GM12878 (cell line): ENCODE measurements around the gene C18orf63. TPM values are rescaled to one million over a fixed set of nuclear protein-coding genes. Genes with fewer than 3 reads are reported as not detected.

Source experiments
- ATAC-seq: fragments of 200-7000 bp; cut with Tn5 transposase; 3 replicates; pipeline ENCODE4 v1.9.1; 2020; ENCODE audit warnings: mild to moderate bottlenecking, moderate library complexity
- BruUV-seq: library from RNA; stranded (reverse); fragments of 400-500 nt; replicated peaks from 2 replicates; lab custom pipeline; 2021; lab: Mats Ljungman, UMichigan
- CTCF ChIA-PET: fragments of 300-600 bp; sonication (Branson Sonifier 250); formaldehyde crosslinking; extraction: SDS; loops from one replicate; lab custom pipeline; 2021; ENCODE audit warnings: inconsistent platforms; lab: Yijun Ruan, JAX
- POLR2A ChIA-PET: fragments of 350-600 bp; formaldehyde crosslinking; extraction: SDS; loops from one replicate; lab custom pipeline; 2021; ENCODE audit warnings: inconsistent platforms; lab: Charles Lee
- RAD21 ChIA-PET: fragments of 300-600 bp; sonication (Branson Sonifier 250); formaldehyde crosslinking; loops from one replicate; lab custom pipeline; 2023; ENCODE audit warnings: antibody characterized with exemption; ENCODE audit not compliant: unreplicated experiment; lab: Charles Lee
- SMC1A ChIA-PET: fragments of 300-600 bp; sonication (Branson Sonifier 250); formaldehyde crosslinking; loops from one replicate; lab custom pipeline; 2023; ENCODE audit not compliant: unreplicated experiment, uncharacterized antibody; lab: Charles Lee
- DNase-seq: peaks from one replicate; pipeline ENCODE4 v3.0.0-alpha.2; 2011; ENCODE audit warnings: low read depth, low spot score
- FAIRE-seq: peaks from 3 replicates; lab custom pipeline; 2011; peaks lifted over from hg19 to GRCh38; lab: Jason Lieb, UNC
- H2AFZ ChIP-seq: 2 replicates; pipeline ENCODE4 v1.6.0; 2011; ENCODE audit warnings: low read depth, low read length, control low read depth; ENCODE audit not compliant: control insufficient read depth
- H3K27ac ChIP-seq: 2 replicates; pipeline ENCODE4 v1.5.1; 2011; ENCODE audit warnings: control low read depth; ENCODE audit not compliant: control insufficient read depth, insufficient read depth
- H3K27me3 ChIP-seq, 2 experiments: replicated peaks in 1 of 2; 2 replicates each; pipeline versions ENCODE4 v1.6.0 to v1.6.1; 2011; ENCODE audit warnings: low read length in 1 of 2; ENCODE audit not compliant: control insufficient read depth in 2 of 2, insufficient read depth in 2 of 2
- H3K36me3 ChIP-seq, 2 experiments: 2 replicates each; pipeline ENCODE4 v1.5.1; 2011; ENCODE audit warnings: low read length in 1 of 2; ENCODE audit not compliant: control insufficient read depth in 2 of 2, insufficient read depth in 2 of 2
- H3K4me1 ChIP-seq: 2 replicates; pipeline ENCODE4 v1.6.1; 2011; ENCODE audit warnings: mild to moderate bottlenecking, low read length, moderate library complexity, mixed read lengths; ENCODE audit not compliant: control insufficient read depth, insufficient read depth
- H3K4me2 ChIP-seq: 2 replicates; pipeline ENCODE4 v1.6.0; 2011; ENCODE audit warnings: control low read depth; ENCODE audit not compliant: control insufficient read depth, insufficient read depth
- H3K4me3 ChIP-seq: fragments of 200-600 bp; sonication (generic); 2 replicates; pipeline ENCODE4 v1.5.1; 2016
- H3K79me2 ChIP-seq: 2 replicates; pipeline ENCODE4 v1.6.0; 2011; ENCODE audit warnings: low read length; ENCODE audit not compliant: control insufficient read depth, insufficient read depth
- H3K9ac ChIP-seq: 2 replicates; pipeline ENCODE4 v1.8.0; 2011; ENCODE audit warnings: low read length, control low read depth, mixed read lengths; ENCODE audit not compliant: control insufficient read depth, insufficient read depth
- H3K9me3 ChIP-seq: replicated peaks from 3 replicates; pipeline ENCODE4 v1.5.1; 2011; ENCODE audit warnings: mild to moderate bottlenecking, low read length; ENCODE audit not compliant: control insufficient read depth, insufficient read depth
- H4K20me1 ChIP-seq: 2 replicates; pipeline ENCODE4 v1.6.0; 2011; ENCODE audit not compliant: control insufficient read depth, insufficient read depth
- MEF2B ChIP-seq: fragments of 450-650 bp; IDR thresholded peaks from 2 replicates; pipeline ENCODE4 v1.6.1; 2018; ENCODE audit warnings: mild to moderate bottlenecking, moderate library complexity; ENCODE audit not compliant: partially characterized antibody, poor library complexity, severe bottlenecking
- NFXL1 ChIP-seq: fragments of 450-650 bp; IDR thresholded peaks from 2 replicates; pipeline ENCODE4 v1.6.1; 2017; ENCODE audit warnings: antibody characterized with exemption, mild to moderate bottlenecking, borderline replicate concordance
- NFYA ChIP-seq: IDR thresholded peaks from 2 replicates; pipeline ENCODE4 v1.6.1; 2011; ENCODE audit warnings: low read depth, mild to moderate bottlenecking, low read length, improper control_type of control experiment, borderline replicate concordance
- NR2C1 ChIP-seq: fragments of 450-650 bp; IDR thresholded peaks from 2 replicates; pipeline ENCODE4 v1.6.1; 2017; ENCODE audit warnings: antibody characterized with exemption, mild to moderate bottlenecking, moderate library complexity
- POLR2A ChIP-seq: IDR thresholded peaks from 2 replicates; pipeline ENCODE4 v1.6.1; 2011; ENCODE audit warnings: low read depth, mild to moderate bottlenecking, low read length
- RUNX3 ChIP-seq: IDR thresholded peaks from 2 replicates; pipeline ENCODE4 v1.6.1; 2012; ENCODE audit warnings: low read length, inconsistent platforms
- ZNF384 ChIP-seq: IDR thresholded peaks from 2 replicates; pipeline ENCODE4 v1.6.1; 2012; ENCODE audit warnings: low read depth, mild to moderate bottlenecking, low read length, improper control_type of control experiment, borderline replicate concordance
- WGBS: methylation state at CpG from one replicate; pipeline ENCODE4 v1.1.6; 2016; ENCODE audit warnings: low lambda C conversion rate; ENCODE audit not compliant: insufficient replicate concordance, insufficient coverage; ENCODE audit errors: missing lambda C conversion rate; 5-methylcytosine and 5-hydroxymethylcytosine counted together
- in situ Hi-C: fragments of 300-500 bp; cut with MboI; formaldehyde crosslinking; loops from 9 replicates; pipeline ENCODE4 v1.14.3; 2018; ENCODE audit warnings: mixed read lengths
- intact Hi-C: fragments of 100-400 bp; cut with micrococcal nuclease; formaldehyde crosslinking; loops from one replicate; pipeline ENCODE4 v1.14.2; 2022; ENCODE audit not compliant: unreplicated experiment
- polyA plus RNA-seq, 11 experiments: library from polyadenylated mRNA; depleted of rRNA in 4 of 11; unstranded in 6 of 11; stranded (reverse) in 5 of 11; fragments of >200 nt; fragmentation: Nextera tagmentation in 4 of 11; fragmentation: Illumina TruSeq in 1 of 11; extraction: Ambion mirVana in 4 of 11; extraction: Trizol in 1 of 11; gene quantifications; 1 replicate in 1 of 11; 2 replicates in 10 of 11; pipeline versions ENCODE4 v1.2.1 to v1.2.3, GENCODE V29; 2011 to 2016; ENCODE audit warnings: inconsistent platforms in 2 of 11, missing spikeins in 2 of 11, low read depth in 1 of 11
- total RNA-seq, 4 experiments: library from RNA; depleted of rRNA in 3 of 4; stranded (reverse); fragments of >200 nt in 3 of 4; fragmentation: Illumina TruSeq in 1 of 4; extraction: Trizol in 1 of 4; gene quantifications; 2 replicates each; pipeline versions ENCODE4 v1.2.1 to v1.2.3, GENCODE V29; 2013 to 2021
- TF ChIP-seq, protein P1 (sequence below): IDR thresholded peaks from 2 replicates; pipeline ENCODE4 v1.6.1; 2011; ENCODE audit warnings: borderline replicate concordance, low read depth, mild to moderate bottlenecking, moderate library complexity, mixed read lengths, low read length; ENCODE audit not compliant: insufficient read depth; ENCODE audit errors: extremely low read length
- TF ChIP-seq, protein P2 (sequence below): fragments of 450-650 bp; IDR thresholded peaks from 2 replicates; pipeline ENCODE4 v1.6.1; 2017; ENCODE audit warnings: mild to moderate bottlenecking, low read depth, inconsistent platforms; ENCODE audit not compliant: poor library complexity, severe bottlenecking
- TF ChIP-seq, protein P3 (sequence below): fragments of 450-650 bp; formaldehyde crosslinking; IDR thresholded peaks from 2 replicates; pipeline ENCODE4 v1.4.0; 2022; ENCODE audit warnings: mild to moderate bottlenecking, moderate library complexity

Gene C18orf63
- total and polyA plus RNA-seq, 10 of the 15 experiments (the other 5 are each of a cell fraction or from before 2014, with no cell fraction given): not detected

DNA sequence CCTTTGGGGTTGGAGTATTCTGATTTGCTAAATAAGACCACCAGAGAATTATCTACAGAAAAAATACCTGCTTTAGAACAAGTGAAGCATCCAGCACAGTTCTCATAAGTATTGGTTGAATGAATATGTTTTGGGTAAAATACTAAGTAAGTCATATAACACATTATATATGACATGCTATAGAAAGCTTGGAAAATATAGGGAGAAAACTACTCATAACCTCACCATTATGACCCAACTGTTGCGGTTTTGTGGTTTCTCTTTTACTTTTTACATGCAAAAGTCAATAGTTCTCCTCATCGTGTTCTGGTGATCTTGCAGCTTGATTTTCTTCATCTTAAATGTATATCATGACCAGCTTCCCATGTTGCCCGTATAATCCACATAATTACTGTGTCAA is 75.3 kb downstream of the C18orf63 start:
- Histone ChIP-seq H3K27me3 (peaks cover 2 to 3% of the 10 kb centered on the region in 2 experiments; a peak in 3 of 4 replicates), H3K4me3 (no peak overlapping the region), H4K20me1 (no peaks in the 10 kb centered on the region), H2AFZ (no peak overlapping the region), H3K36me3 (no peaks in the 10 kb centered on the region), H3K4me2 (no peak overlapping the region), H3K79me2 (no peaks in the 10 kb centered on the region), H3K9me3 (no peaks in the 10 kb centered on the region; the same call in 2 of the 3 replicates), H3K9ac (no peak overlapping the region), H3K4me1 (no peaks in the 10 kb centered on the region), H3K27ac (no peak overlapping the region)
- ATAC-seq: no peak
- SMC1A ChIA-PET: interaction anchor here (1.3 kb wide), 1 partner anchor 13 kb away, joined by 3 read pairs; no protein-coding TSS in a partner anchor
- POLR2A ChIA-PET: no interaction called here
- intact Hi-C loops: no loop called here
- FAIRE-seq: no peak
- CTCF ChIA-PET: no interaction called here
- RAD21 ChIA-PET: interaction anchor here (1.0 kb wide), 1 partner anchor 13 kb away, joined by 3 read pairs; no protein-coding TSS in a partner anchor
- BruUV-seq: no TSS peak
- in situ Hi-C loops: no loop called here
- WGBS: 32% methylated on average over 3 of the region's 3 CpGs
- TF ChIP-seq RUNX3 (peak; percentile 15; the same call in 1 of the 2 replicates), NR2C1 (no peak)
- no peak for DNase-seq

DNA sequence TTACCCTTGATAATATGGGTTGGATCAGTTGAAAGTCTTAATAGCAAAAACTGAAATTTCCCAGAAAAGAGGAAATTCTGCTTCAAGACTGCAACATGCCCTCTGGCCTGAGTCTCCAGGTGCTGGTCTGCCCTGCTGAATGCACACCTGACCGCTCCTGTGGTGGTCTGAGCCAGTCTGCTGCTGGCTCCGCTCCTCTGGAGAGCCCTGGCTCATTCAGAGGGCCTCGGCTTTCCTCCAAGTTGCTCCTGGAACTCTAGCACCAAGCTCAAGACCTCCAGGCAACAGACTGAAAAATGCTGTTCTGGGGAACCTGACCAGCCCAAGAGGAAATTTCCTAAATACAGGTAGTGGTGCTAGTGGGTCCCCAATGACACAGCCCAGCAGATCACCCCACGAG is 76.7 kb downstream of the C18orf63 start:
- no TSS peak for BruUV-seq
- no peaks in the 10 kb centered on the region for H3K79me2 ChIP-seq
- no peak for DNase-seq
- 6% methylated on average over 4 of the region's 4 CpGs for WGBS
- ChIA-PET CTCF (no interaction called here), POLR2A (no interaction called here), SMC1A (no interaction called here), RAD21 (no interaction called here)
- no peak overlapping the region for H2AFZ ChIP-seq
- peaks cover 2 to 3% of the 10 kb centered on the region in 2 experiments; a peak in 3 of 4 replicates for H3K27me3 ChIP-seq
- H3K4me1 ChIP-seq: no peaks in the 10 kb centered on the region
- H3K36me3 ChIP-seq: no peaks in the 10 kb centered on the region
- in situ Hi-C loops: no loop called here
- no peak overlapping the region for H3K9ac ChIP-seq
- FAIRE-seq: no peak
- no peak overlapping the region for H3K4me2 ChIP-seq
- no peak overlapping the region for H3K4me3 ChIP-seq
- H3K9me3 ChIP-seq: no peaks in the 10 kb centered on the region; the same call in 2 of the 3 replicates
- no peak overlapping the region for H3K27ac ChIP-seq
- no peaks in the 10 kb centered on the region for H4K20me1 ChIP-seq
- intact Hi-C loops: no loop called here
- TF ChIP-seq, protein P1, sequence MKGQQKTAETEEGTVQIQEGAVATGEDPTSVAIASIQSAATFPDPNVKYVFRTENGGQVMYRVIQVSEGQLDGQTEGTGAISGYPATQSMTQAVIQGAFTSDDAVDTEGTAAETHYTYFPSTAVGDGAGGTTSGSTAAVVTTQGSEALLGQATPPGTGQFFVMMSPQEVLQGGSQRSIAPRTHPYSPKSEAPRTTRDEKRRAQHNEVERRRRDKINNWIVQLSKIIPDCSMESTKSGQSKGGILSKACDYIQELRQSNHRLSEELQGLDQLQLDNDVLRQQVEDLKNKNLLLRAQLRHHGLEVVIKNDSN: no peak
- TF ChIP-seq NFYA (no peak), ZNF384 (no peak), MEF2B (no peak), POLR2A (no peak), NFXL1 (no peak)
- TF ChIP-seq, protein P2, sequence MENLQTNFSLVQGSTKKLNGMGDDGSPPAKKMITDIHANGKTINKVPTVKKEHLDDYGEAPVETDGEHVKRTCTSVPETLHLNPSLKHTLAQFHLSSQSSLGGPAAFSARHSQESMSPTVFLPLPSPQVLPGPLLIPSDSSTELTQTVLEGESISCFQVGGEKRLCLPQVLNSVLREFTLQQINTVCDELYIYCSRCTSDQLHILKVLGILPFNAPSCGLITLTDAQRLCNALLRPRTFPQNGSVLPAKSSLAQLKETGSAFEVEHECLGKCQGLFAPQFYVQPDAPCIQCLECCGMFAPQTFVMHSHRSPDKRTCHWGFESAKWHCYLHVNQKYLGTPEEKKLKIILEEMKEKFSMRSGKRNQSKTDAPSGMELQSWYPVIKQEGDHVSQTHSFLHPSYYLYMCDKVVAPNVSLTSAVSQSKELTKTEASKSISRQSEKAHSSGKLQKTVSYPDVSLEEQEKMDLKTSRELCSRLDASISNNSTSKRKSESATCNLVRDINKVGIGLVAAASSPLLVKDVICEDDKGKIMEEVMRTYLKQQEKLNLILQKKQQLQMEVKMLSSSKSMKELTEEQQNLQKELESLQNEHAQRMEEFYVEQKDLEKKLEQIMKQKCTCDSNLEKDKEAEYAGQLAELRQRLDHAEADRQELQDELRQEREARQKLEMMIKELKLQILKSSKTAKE: no peak
- TF ChIP-seq, protein P3, sequence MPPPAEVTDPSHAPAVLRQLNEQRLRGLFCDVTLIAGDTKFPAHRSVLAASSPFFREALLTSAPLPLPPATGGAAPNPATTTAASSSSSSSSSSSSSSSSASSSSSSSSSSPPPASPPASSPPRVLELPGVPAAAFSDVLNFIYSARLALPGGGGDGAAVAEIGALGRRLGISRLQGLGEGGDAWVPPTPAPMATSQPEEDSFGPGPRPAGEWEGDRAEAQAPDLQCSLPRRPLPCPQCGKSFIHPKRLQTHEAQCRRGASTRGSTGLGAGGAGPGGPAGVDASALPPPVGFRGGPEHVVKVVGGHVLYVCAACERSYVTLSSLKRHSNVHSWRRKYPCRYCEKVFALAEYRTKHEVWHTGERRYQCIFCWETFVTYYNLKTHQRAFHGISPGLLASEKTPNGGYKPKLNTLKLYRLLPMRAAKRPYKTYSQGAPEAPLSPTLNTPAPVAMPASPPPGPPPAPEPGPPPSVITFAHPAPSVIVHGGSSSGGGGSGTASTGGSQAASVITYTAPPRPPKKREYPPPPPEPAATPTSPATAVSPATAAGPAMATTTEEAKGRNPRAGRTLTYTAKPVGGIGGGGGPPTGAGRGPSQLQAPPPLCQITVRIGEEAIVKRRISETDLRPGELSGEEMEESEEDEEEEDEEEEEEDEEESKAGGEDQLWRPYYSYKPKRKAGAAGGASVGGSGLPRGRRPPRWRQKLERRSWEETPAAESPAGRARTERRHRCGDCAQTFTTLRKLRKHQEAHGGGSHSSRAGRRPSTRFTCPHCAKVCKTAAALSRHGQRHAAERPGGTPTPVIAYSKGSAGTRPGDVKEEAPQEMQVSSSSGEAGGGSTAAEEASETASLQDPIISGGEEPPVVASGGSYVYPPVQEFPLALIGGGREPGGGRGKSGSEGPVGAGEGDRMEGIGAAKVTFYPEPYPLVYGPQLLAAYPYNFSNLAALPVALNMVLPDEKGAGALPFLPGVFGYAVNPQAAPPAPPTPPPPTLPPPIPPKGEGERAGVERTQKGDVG (CRISPR knock-in tag): no peak
- no peak for ATAC-seq
